ENCODE data around the gene MGAT3.
A peak's percentile ranks its signal among the peaks of the same experiment; 100 is the strongest.

MGAT3 gene

DNA sequence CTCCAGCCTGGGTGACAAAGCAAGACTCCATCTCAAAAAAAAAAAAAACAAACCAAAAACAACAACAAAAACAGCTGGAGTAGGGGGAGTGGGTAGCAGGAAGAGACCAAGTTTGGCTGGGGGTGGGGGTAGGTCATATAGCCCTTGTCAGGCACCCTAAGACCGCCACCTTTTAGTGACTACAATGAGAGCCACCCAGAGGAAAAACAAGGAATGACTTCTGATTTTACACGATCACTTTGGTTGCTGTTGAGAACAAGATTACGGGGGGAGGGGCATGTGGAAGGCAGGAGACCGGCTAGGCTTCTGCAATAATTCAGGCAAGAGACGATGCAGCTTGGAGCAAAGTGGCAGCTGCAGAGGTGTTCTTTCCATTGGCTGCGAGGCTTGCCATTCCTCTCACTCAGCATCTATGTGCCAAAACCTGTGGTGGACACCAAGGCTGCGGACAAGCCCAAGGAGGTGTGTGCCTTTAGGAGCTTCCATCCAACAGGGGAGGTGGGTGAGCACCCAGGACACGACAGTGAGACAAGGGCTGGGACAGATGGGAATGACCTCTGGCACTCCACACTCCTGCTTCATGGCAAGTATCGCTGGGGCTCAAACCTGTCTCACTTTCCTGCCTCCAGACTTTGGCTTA, 74.0 kb downstream of the MGAT3 start:
- Histone ChIP-seq H3K9ac (ENCODE audit: low read depth, low read length) (no peak overlapping the region), H3K9me3 (ENCODE audit: control insufficient read depth, insufficient read depth, low read length) (no peaks in the 10 kb centered on the region), H3K36me3 (ENCODE audit: insufficient read depth, low read length) (no peaks in the 10 kb centered on the region), H3K4me1 (ENCODE audit: insufficient read depth, low read length) (peaks cover 26% of the 10 kb centered on the region; the same call in 1 of the 2 replicates)

GRCh38 chr22:39532215-39533073, 75.6 kb downstream of the MGAT3 start, which contains the start of gene RPS19BP1:
TSS of gene RPS19BP1 (minus strand) at chr22:39532748. CDS start at chr22:39532738, 10 bp downstream.
- Histone ChIP-seq H3K36me3 (ENCODE audit: insufficient read depth, low read length) (no peaks in the 10 kb centered on the region), H3K9me3 (ENCODE audit: control insufficient read depth, insufficient read depth, low read length) (no peaks in the 10 kb centered on the region), H3K4me1 (ENCODE audit: insufficient read depth, low read length) (peaks cover 26% of the 10 kb centered on the region; the same call in 1 of the 2 replicates), H3K9ac (ENCODE audit: low read depth, low read length) (peak within 1 kb of the TSS; percentile 94)

- Histone ChIP-seq H3K9ac (ENCODE audit: low read depth, low read length) (no peak overlapping the region), H3K9me3 (ENCODE audit: control insufficient read depth, insufficient read depth, low read length) (no peaks in the 10 kb centered on the region), H3K4me1 (ENCODE audit: insufficient read depth, low read length) (peaks cover 14% of the 10 kb centered on the region; the same call in 1 of the 2 replicates), H3K36me3 (ENCODE audit: insufficient read depth, low read length) (no peaks in the 10 kb centered on the region)
Measured at GRCh38 chr22:39534092-39534506, 77.3 kb downstream of the MGAT3 start.

- H3K9ac ChIP-seq (ENCODE audit: low read depth, low read length): peak overlapping the region; percentile 2; the same call in 1 of the 2 replicates
- H3K4me1 ChIP-seq (ENCODE audit: insufficient read depth, low read length): peaks cover 11% of the 10 kb centered on the region; the same call in 1 of the 2 replicates
- H3K9me3 ChIP-seq (ENCODE audit: control insufficient read depth, insufficient read depth, low read length): no peaks in the 10 kb centered on the region
- no peaks in the 10 kb centered on the region for H3K36me3 ChIP-seq (ENCODE audit: insufficient read depth, low read length)
Measured at GRCh38 chr22:39534591-39535356, 78.0 kb downstream of the MGAT3 start.

GRCh38 chr22:39535357-39535725, 78.5 kb downstream of the MGAT3 start:
- Histone ChIP-seq H3K9ac (ENCODE audit: low read depth, low read length) (peak overlapping the region; percentile 2; the same call in 1 of the 2 replicates), H3K4me1 (ENCODE audit: insufficient read depth, low read length) (peaks cover 11% of the 10 kb centered on the region; the same call in 1 of the 2 replicates), H3K9me3 (ENCODE audit: control insufficient read depth, insufficient read depth, low read length) (no peaks in the 10 kb centered on the region), H3K36me3 (ENCODE audit: insufficient read depth, low read length) (no peaks in the 10 kb centered on the region)

DNA sequence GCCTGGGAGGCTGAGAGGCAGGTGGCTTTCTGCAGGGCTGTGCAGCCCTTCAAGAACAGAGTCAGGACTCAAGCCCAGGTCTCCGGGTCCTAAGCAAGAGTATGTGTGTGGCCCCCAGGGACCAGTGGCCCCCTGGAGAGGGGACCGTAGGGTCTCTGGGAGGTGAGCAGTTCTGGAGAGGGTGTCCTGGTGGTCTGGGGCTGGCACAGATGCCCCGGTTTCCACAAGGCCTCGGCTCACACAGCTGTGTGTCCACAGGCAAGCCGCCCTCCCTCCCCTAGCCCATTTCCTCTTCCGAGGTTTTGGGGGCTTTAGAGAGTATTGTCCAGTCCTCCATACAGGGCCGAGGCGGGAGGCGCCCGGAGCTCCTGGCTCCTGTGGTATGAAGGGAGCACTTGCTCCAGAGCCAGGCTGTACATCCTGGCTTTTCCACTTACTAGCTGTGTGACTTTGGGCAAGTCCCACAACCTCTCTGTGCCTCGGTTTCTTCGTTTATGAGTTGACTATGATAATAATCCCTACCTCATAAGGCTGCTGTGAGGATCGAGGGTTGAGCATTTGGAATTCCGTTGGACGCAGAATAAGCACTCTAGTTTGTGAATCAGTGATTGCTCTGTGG, 79.1 kb downstream of the MGAT3 start:
- Histone ChIP-seq H3K4me1 (ENCODE audit: insufficient read depth, low read length) (peaks cover 9% of the 10 kb centered on the region; the same call in 1 of the 2 replicates), H3K9me3 (ENCODE audit: control insufficient read depth, insufficient read depth, low read length) (no peaks in the 10 kb centered on the region), H3K9ac (ENCODE audit: low read depth, low read length) (no peak overlapping the region)

GRCh38 chr22:39536711-39537110, 79.9 kb downstream of the MGAT3 start:
- peaks cover 3% of the 10 kb centered on the region; the same call in 1 of the 2 replicates for H3K4me1 ChIP-seq (ENCODE audit: insufficient read depth, low read length)
- H3K9ac ChIP-seq (ENCODE audit: low read depth, low read length): no peak overlapping the region
- no peaks in the 10 kb centered on the region for H3K9me3 ChIP-seq (ENCODE audit: control insufficient read depth, insufficient read depth, low read length)
- no peaks in the 10 kb centered on the region for H3K36me3 ChIP-seq (ENCODE audit: insufficient read depth, low read length)

More for the DNA sequence above, 79.1 kb downstream of the MGAT3 start:
- H3K36me3 ChIP-seq (ENCODE audit: insufficient read depth, low read length): no peaks in the 10 kb centered on the region

- Histone ChIP-seq H3K9me3 (ENCODE audit: control insufficient read depth, insufficient read depth, low read length) (no peaks in the 10 kb centered on the region), H3K4me1 (ENCODE audit: insufficient read depth, low read length) (peaks cover 3% of the 10 kb centered on the region; the same call in 1 of the 2 replicates), H3K36me3 (ENCODE audit: insufficient read depth, low read length) (no peaks in the 10 kb centered on the region), H3K9ac (ENCODE audit: low read depth, low read length) (no peak overlapping the region)
Measured at GRCh38 chr22:39537975-39538374, 81.2 kb downstream of the MGAT3 start.
